HepG2 (cell line): ENCODE data around the gene ARHGEF38. TPM values are rescaled to one million over a fixed set of nuclear protein-coding genes. Genes with fewer than 3 reads are reported as not detected.

Experiments
- GZF1 ChIP-seq: sonication (generic); formaldehyde crosslinking; IDR thresholded peaks from 2 replicates; pipeline ENCODE4 v1.5.1; 2020; ENCODE audit warnings: mild to moderate bottlenecking, missing genetic modification reagents
- IKZF4 ChIP-seq: sonication (generic); formaldehyde crosslinking; IDR thresholded peaks from 2 replicates; pipeline ENCODE4 v1.5.1; 2020; ENCODE audit warnings: borderline replicate concordance, mild to moderate bottlenecking, low read depth, missing genetic modification reagents; ENCODE audit errors: not compliant biosample characterization
- JDP2 ChIP-seq: sonication (generic); formaldehyde crosslinking; IDR thresholded peaks from 2 replicates; pipeline ENCODE4 v1.8.1; 2022; ENCODE audit warnings: missing genetic modification reagents, borderline replicate concordance
- KDM6A ChIP-seq: IDR thresholded peaks from 2 replicates; pipeline ENCODE4 v1.6.1; 2016; ENCODE audit warnings: low read depth
- KLF6 ChIP-seq: IDR thresholded peaks from 2 replicates; pipeline ENCODE4 v1.8.0; 2016; ENCODE audit warnings: missing biosample characterization, missing genetic modification reagents
- PCBP1 ChIP-seq: fragments of 200-400 bp; formaldehyde crosslinking; IDR thresholded peaks from 2 replicates; pipeline ENCODE4 v1.6.1; 2017; ENCODE audit warnings: mild to moderate bottlenecking, low read depth, low read length, borderline replicate concordance
- RBM22 ChIP-seq: fragments of 200-400 bp; formaldehyde crosslinking; optimal IDR thresholded peaks from 2 replicates; pipeline ENCODE3; 2017; ENCODE audit warnings: mild to moderate bottlenecking, low read length, moderate library complexity
- REPIN1 ChIP-seq: sonication (generic); formaldehyde crosslinking; IDR thresholded peaks from 2 replicates; pipeline ENCODE4 v1.8.0; 2022; ENCODE audit warnings: missing genetic modification reagents, low read depth, mild to moderate bottlenecking, borderline replicate concordance
- REXO4 ChIP-seq: sonication (generic); formaldehyde crosslinking; IDR thresholded peaks from 2 replicates; pipeline ENCODE4 v1.8.0; 2022; ENCODE audit warnings: missing genetic modification reagents, mild to moderate bottlenecking, borderline replicate concordance
- STAG1 ChIP-seq: sonication (generic); formaldehyde crosslinking; IDR thresholded peaks from 2 replicates; pipeline ENCODE4 v1.4.0; 2020; ENCODE audit warnings: missing genetic modification reagents
- TARDBP ChIP-seq: sonication (generic); formaldehyde crosslinking; IDR thresholded peaks from 2 replicates; pipeline ENCODE4 v1.8.0; 2022; ENCODE audit warnings: mild to moderate bottlenecking, missing genetic modification reagents
- TBL1XR1 ChIP-seq: fragments of 150-350 bp; IDR thresholded peaks from 2 replicates; pipeline ENCODE4 v1.6.1; 2014; ENCODE audit warnings: borderline replicate concordance, low read length; ENCODE audit not compliant: partially characterized antibody
- ZBTB7B ChIP-seq: sonication (generic); formaldehyde crosslinking; IDR thresholded peaks from 2 replicates; pipeline ENCODE4 v1.4.0; 2020; ENCODE audit warnings: missing genetic modification reagents
- ZFAT ChIP-seq: sonication (generic); formaldehyde crosslinking; conservative IDR thresholded peaks from 2 replicates; pipeline ENCODE4 v1.8.1; 2023; ENCODE audit warnings: missing genetic modification reagents, inconsistent platforms
- ZNF773 ChIP-seq: sonication (generic); formaldehyde crosslinking; IDR thresholded peaks from 2 replicates; pipeline ENCODE4 v1.4.0; 2020; ENCODE audit warnings: missing genetic modification reagents, borderline replicate concordance
- ZSCAN20 ChIP-seq: sonication (generic); formaldehyde crosslinking; IDR thresholded peaks from 2 replicates; pipeline ENCODE4 v1.4.0; 2020; ENCODE audit warnings: missing genetic modification reagents, mild to moderate bottlenecking, borderline replicate concordance
- polyA plus RNA-seq, 8 experiments: library from polyadenylated mRNA; depleted of rRNA in 3 of 8; stranded (reverse) in 7 of 8; unstranded in 1 of 8; fragments of >200 nt; fragmentation: Illumina TruSeq in 4 of 8; extraction: Trizol in 4 of 8; gene quantifications; 2 replicates each; pipeline versions ENCODE4 v1.2.1 to v1.2.3, GENCODE V29; 2011 to 2016; ENCODE audit warnings: low read depth in 4 of 8, missing spikeins in 1 of 8, mixed read lengths in 1 of 8; ENCODE audit not compliant: insufficient read depth in 1 of 8
- total RNA-seq, 5 experiments: library from RNA; depleted of rRNA; stranded (reverse); fragments of >200 nt; fragmentation: Illumina TruSeq; extraction: Trizol; gene quantifications; 2 replicates each; pipeline ENCODE4 v1.2.3, GENCODE V29; 2016; ENCODE audit warnings: low read depth in 1 of 5
- TF ChIP-seq, protein P1 (sequence below), 2 experiments: IDR thresholded peaks; 2 replicates each; pipeline ENCODE4 v1.6.1; 2011 to 2012; ENCODE audit warnings: low read length in 2 of 2, borderline replicate concordance in 1 of 2, low read depth in 1 of 2, mild to moderate bottlenecking in 1 of 2, moderate library complexity in 1 of 2
- TF ChIP-seq, protein P2 (sequence below): sonication (generic); formaldehyde crosslinking; IDR thresholded peaks from 2 replicates; pipeline ENCODE4 v1.5.0; 2020; ENCODE audit warnings: mild to moderate bottlenecking, missing genetic modification reagents, moderate library complexity
- TF ChIP-seq, protein P3 (sequence below): sonication (generic); formaldehyde crosslinking; IDR thresholded peaks from 2 replicates; pipeline ENCODE4 v1.5.1; 2020; ENCODE audit warnings: mild to moderate bottlenecking, missing genetic modification reagents, borderline replicate concordance

Gene ARHGEF38
- total and polyA plus RNA-seq, 2 of the 13 experiments (the other 11 are each of a cell fraction or from before 2014, with no cell fraction given): not detected

DNA sequence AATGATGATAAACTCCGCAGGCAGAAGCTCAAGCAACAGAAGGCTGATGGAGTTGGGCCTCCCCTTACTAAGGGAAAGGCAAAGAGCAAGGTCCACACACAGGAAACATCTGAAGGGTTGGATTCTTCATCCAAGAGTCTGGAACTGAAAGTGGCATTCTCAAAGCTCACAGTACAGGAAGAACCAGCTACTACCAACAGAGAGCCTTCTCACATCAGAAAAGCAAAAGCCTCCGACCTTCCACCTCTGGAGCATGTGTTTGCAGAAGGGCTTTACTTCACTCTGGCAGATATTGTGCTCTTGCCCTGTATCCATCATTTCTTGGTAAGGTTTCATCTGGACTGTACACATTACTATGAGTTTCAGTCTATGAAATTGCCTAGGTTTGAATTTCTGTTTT is 166.8 kb downstream of the ARHGEF38 start (continued):
- TF ChIP-seq, protein P1, sequence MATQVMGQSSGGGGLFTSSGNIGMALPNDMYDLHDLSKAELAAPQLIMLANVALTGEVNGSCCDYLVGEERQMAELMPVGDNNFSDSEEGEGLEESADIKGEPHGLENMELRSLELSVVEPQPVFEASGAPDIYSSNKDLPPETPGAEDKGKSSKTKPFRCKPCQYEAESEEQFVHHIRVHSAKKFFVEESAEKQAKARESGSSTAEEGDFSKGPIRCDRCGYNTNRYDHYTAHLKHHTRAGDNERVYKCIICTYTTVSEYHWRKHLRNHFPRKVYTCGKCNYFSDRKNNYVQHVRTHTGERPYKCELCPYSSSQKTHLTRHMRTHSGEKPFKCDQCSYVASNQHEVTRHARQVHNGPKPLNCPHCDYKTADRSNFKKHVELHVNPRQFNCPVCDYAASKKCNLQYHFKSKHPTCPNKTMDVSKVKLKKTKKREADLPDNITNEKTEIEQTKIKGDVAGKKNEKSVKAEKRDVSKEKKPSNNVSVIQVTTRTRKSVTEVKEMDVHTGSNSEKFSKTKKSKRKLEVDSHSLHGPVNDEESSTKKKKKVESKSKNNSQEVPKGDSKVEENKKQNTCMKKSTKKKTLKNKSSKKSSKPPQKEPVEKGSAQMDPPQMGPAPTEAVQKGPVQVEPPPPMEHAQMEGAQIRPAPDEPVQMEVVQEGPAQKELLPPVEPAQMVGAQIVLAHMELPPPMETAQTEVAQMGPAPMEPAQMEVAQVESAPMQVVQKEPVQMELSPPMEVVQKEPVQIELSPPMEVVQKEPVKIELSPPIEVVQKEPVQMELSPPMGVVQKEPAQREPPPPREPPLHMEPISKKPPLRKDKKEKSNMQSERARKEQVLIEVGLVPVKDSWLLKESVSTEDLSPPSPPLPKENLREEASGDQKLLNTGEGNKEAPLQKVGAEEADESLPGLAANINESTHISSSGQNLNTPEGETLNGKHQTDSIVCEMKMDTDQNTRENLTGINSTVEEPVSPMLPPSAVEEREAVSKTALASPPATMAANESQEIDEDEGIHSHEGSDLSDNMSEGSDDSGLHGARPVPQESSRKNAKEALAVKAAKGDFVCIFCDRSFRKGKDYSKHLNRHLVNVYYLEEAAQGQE (IDR thresholded peaks at IDR 0.05; ENCODE audit: borderline replicate concordance in 1 of 2, low read depth in 1 of 2, low read length in 2 of 2): no peak
- TF ChIP-seq REPIN1 (CRISPR knock-in tag) (no peak), STAG1 (CRISPR knock-in tag) (0 out of 2 replicates have a peak, but pooled peaks have one; percentile 4), PCBP1 (no peak), TARDBP (CRISPR knock-in tag) (peak; percentile 33; the same call in 1 of the 2 replicates), ZSCAN20 (CRISPR knock-in tag) (no peak), TBL1XR1 (no peak), REXO4 (no peak), ZBTB7B (CRISPR knock-in tag) (no peak), GZF1 (no peak), KDM6A (CRISPR knock-in tag) (no peak), ZFAT (no peak), RBM22 (no peak), IKZF4 (CRISPR knock-in tag) (no peak), JDP2 (CRISPR knock-in tag) (no peak), KLF6 (no peak), ZNF773 (CRISPR knock-in tag) (no peak)
- TF ChIP-seq, protein P2, sequence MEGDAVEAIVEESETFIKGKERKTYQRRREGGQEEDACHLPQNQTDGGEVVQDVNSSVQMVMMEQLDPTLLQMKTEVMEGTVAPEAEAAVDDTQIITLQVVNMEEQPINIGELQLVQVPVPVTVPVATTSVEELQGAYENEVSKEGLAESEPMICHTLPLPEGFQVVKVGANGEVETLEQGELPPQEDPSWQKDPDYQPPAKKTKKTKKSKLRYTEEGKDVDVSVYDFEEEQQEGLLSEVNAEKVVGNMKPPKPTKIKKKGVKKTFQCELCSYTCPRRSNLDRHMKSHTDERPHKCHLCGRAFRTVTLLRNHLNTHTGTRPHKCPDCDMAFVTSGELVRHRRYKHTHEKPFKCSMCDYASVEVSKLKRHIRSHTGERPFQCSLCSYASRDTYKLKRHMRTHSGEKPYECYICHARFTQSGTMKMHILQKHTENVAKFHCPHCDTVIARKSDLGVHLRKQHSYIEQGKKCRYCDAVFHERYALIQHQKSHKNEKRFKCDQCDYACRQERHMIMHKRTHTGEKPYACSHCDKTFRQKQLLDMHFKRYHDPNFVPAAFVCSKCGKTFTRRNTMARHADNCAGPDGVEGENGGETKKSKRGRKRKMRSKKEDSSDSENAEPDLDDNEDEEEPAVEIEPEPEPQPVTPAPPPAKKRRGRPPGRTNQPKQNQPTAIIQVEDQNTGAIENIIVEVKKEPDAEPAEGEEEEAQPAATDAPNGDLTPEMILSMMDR (CRISPR knock-in tag): peak; percentile 50
- TF ChIP-seq, protein P3, sequence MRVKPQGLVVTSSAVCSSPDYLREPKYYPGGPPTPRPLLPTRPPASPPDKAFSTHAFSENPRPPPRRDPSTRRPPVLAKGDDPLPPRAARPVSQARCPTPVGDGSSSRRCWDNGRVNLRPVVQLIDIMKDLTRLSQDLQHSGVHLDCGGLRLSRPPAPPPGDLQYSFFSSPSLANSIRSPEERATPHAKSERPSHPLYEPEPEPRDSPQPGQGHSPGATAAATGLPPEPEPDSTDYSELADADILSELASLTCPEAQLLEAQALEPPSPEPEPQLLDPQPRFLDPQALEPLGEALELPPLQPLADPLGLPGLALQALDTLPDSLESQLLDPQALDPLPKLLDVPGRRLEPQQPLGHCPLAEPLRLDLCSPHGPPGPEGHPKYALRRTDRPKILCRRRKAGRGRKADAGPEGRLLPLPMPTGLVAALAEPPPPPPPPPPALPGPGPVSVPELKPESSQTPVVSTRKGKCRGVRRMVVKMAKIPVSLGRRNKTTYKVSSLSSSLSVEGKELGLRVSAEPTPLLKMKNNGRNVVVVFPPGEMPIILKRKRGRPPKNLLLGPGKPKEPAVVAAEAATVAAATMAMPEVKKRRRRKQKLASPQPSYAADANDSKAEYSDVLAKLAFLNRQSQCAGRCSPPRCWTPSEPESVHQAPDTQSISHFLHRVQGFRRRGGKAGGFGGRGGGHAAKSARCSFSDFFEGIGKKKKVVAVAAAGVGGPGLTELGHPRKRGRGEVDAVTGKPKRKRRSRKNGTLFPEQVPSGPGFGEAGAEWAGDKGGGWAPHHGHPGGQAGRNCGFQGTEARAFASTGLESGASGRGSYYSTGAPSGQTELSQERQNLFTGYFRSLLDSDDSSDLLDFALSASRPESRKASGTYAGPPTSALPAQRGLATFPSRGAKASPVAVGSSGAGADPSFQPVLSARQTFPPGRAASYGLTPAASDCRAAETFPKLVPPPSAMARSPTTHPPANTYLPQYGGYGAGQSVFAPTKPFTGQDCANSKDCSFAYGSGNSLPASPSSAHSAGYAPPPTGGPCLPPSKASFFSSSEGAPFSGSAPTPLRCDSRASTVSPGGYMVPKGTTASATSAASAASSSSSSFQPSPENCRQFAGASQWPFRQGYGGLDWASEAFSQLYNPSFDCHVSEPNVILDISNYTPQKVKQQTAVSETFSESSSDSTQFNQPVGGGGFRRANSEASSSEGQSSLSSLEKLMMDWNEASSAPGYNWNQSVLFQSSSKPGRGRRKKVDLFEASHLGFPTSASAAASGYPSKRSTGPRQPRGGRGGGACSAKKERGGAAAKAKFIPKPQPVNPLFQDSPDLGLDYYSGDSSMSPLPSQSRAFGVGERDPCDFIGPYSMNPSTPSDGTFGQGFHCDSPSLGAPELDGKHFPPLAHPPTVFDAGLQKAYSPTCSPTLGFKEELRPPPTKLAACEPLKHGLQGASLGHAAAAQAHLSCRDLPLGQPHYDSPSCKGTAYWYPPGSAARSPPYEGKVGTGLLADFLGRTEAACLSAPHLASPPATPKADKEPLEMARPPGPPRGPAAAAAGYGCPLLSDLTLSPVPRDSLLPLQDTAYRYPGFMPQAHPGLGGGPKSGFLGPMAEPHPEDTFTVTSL (CRISPR knock-in tag): no peak
